ENCODE measurements around the gene JADE3.

JADE3 gene

GRCh38 chrX:47063179-47063578 lies 151.0 kb downstream of the JADE3 start:
- Histone ChIP-seq H3K9me3 (ENCODE audit: insufficient read depth, low read length, severe bottlenecking) (no peaks in the 10 kb centered on the region), H2AFZ (ENCODE audit: low read depth, low read length) (no peak overlapping the region), H3K27me3 (ENCODE audit: insufficient read depth, low read length, poor library complexity) (no peaks in the 10 kb centered on the region), H3K79me2 (ENCODE audit: insufficient read depth, low read length) (no peaks in the 10 kb centered on the region), H3K4me2 (ENCODE audit: insufficient read depth, low read length) (no peak overlapping the region), H3K9ac (ENCODE audit: low read depth, low read length) (no peak overlapping the region), H3K4me3 (ENCODE audit: low read depth in 1 of 2, low read length in 2 of 2) (no peak overlapping the region), H3K27ac (ENCODE audit: low read length) (no peak overlapping the region), H3K4me1 (ENCODE audit: insufficient read depth, low read length) (no peaks in the 10 kb centered on the region), H4K20me1 (ENCODE audit: insufficient read depth, low read length) (no peaks in the 10 kb centered on the region; the same call in 1 of the 2 replicates), H3K36me3 (ENCODE audit: insufficient read depth, low read length) (peaks cover 12% of the 10 kb centered on the region; the same call in 1 of the 2 replicates)
- ATAC-seq (ENCODE audit: insufficient read depth, low read depth) (no peak), DNase-seq (no peak)
- no peak for TF ChIP-seq EZH2 (IDR thresholded peaks at IDR 0.05; ENCODE audit: borderline replicate concordance, low read depth, low read length, severe bottlenecking)

GRCh38 chrX:47068214-47068613 lies 156.0 kb downstream of the JADE3 start:
- DNase-seq (no peak), ATAC-seq (ENCODE audit: insufficient read depth, low read depth) (no peak)
- no peak overlapping the region for H2AFZ ChIP-seq (ENCODE audit: low read depth, low read length)
- no peaks in the 10 kb centered on the region for H3K4me1 ChIP-seq (ENCODE audit: insufficient read depth, low read length)
- no peak overlapping the region for H3K27ac ChIP-seq (ENCODE audit: low read length)
- TF ChIP-seq CTCF (IDR thresholded peaks at IDR 0.05; ENCODE audit: borderline replicate concordance, extremely low read depth, low read length, poor library complexity, severe bottlenecking): no peak
- no peak for TF ChIP-seq EZH2 (IDR thresholded peaks at IDR 0.05; ENCODE audit: borderline replicate concordance, low read depth, low read length, severe bottlenecking)
- H3K9ac ChIP-seq (ENCODE audit: low read depth, low read length): no peak overlapping the region
- no peaks in the 10 kb centered on the region for H3K36me3 ChIP-seq (ENCODE audit: insufficient read depth, low read length)
- no peak overlapping the region for H3K4me3 ChIP-seq (ENCODE audit: low read depth in 1 of 2, low read length in 2 of 2)
- H3K79me2 ChIP-seq (ENCODE audit: insufficient read depth, low read length): no peaks in the 10 kb centered on the region
- no peaks in the 10 kb centered on the region for H3K27me3 ChIP-seq (ENCODE audit: insufficient read depth, low read length, poor library complexity)
- H4K20me1 ChIP-seq (ENCODE audit: insufficient read depth, low read length): no peaks in the 10 kb centered on the region
- H3K9me3 ChIP-seq (ENCODE audit: insufficient read depth, low read length, severe bottlenecking): no peaks in the 10 kb centered on the region
- H3K4me2 ChIP-seq (ENCODE audit: insufficient read depth, low read length): no peak overlapping the region

GRCh38 chrX:47068720-47069119 lies 156.5 kb downstream of the JADE3 start:
- no peaks in the 10 kb centered on the region for H3K27me3 ChIP-seq (ENCODE audit: insufficient read depth, low read length, poor library complexity)
- ATAC-seq (ENCODE audit: insufficient read depth, low read depth) (no peak), DNase-seq (no peak)
- no peak overlapping the region for H3K4me3 ChIP-seq (ENCODE audit: low read depth in 1 of 2, low read length in 2 of 2)
- H3K9me3 ChIP-seq (ENCODE audit: insufficient read depth, low read length, severe bottlenecking): no peaks in the 10 kb centered on the region
- H3K4me1 ChIP-seq (ENCODE audit: insufficient read depth, low read length): no peaks in the 10 kb centered on the region
- no peaks in the 10 kb centered on the region for H4K20me1 ChIP-seq (ENCODE audit: insufficient read depth, low read length)
- no peak for TF ChIP-seq CTCF (IDR thresholded peaks at IDR 0.05; ENCODE audit: borderline replicate concordance, extremely low read depth, low read length, poor library complexity, severe bottlenecking)
- TF ChIP-seq EZH2 (IDR thresholded peaks at IDR 0.05; ENCODE audit: borderline replicate concordance, low read depth, low read length, severe bottlenecking): no peak
- H3K4me2 ChIP-seq (ENCODE audit: insufficient read depth, low read length): no peak overlapping the region
- H3K27ac ChIP-seq (ENCODE audit: low read length): no peak overlapping the region
- H3K36me3 ChIP-seq (ENCODE audit: insufficient read depth, low read length): no peaks in the 10 kb centered on the region
- no peak overlapping the region for H3K9ac ChIP-seq (ENCODE audit: low read depth, low read length)
- no peaks in the 10 kb centered on the region for H3K79me2 ChIP-seq (ENCODE audit: insufficient read depth, low read length)
- no peak overlapping the region for H2AFZ ChIP-seq (ENCODE audit: low read depth, low read length)

GRCh38 chrX:47078129-47079043 lies 166.2 kb downstream of the JADE3 start, which contains the start of gene RGN:
TSS of gene RGN (plus strand) at chrX:47078443. CDS start at chrX:47081145, 2,702 bp downstream.
- no peaks in the 10 kb centered on the region for H3K9me3 ChIP-seq (ENCODE audit: insufficient read depth, low read length, severe bottlenecking)
- no peak within 1 kb of the TSS for H2AFZ ChIP-seq (ENCODE audit: low read depth, low read length)
- no peaks in the 10 kb centered on the region for H3K27me3 ChIP-seq (ENCODE audit: insufficient read depth, low read length, poor library complexity)
- H3K36me3 ChIP-seq (ENCODE audit: insufficient read depth, low read length): no peaks in the 10 kb centered on the region
- H3K9ac ChIP-seq (ENCODE audit: low read depth, low read length): no peak within 1 kb of the TSS
- no peak within 1 kb of the TSS for H3K4me3 ChIP-seq (ENCODE audit: low read depth in 1 of 2, low read length in 2 of 2)
- H3K79me2 ChIP-seq (ENCODE audit: insufficient read depth, low read length): no peaks in the 10 kb centered on the region
- H3K4me2 ChIP-seq (ENCODE audit: insufficient read depth, low read length): no peak within 1 kb of the TSS
- H3K4me1 ChIP-seq (ENCODE audit: insufficient read depth, low read length): no peaks in the 10 kb centered on the region
- no peak within 1 kb of the TSS for H3K27ac ChIP-seq (ENCODE audit: low read length)
- H4K20me1 ChIP-seq (ENCODE audit: insufficient read depth, low read length): no peaks in the 10 kb centered on the region
- DNase-seq: no peak
- no peak for ATAC-seq (ENCODE audit: insufficient read depth, low read depth)
- no peak for TF ChIP-seq CTCF (IDR thresholded peaks at IDR 0.05; ENCODE audit: borderline replicate concordance, extremely low read depth, low read length, poor library complexity, severe bottlenecking)
- no peak for TF ChIP-seq EZH2 (IDR thresholded peaks at IDR 0.05; ENCODE audit: borderline replicate concordance, low read depth, low read length, severe bottlenecking)

All from DND-41 (cell line).